GM23338 (cell line): Measurements from ENCODE around the gene FBXL19.

Source experiments
- CREB1 ChIP-seq: fragments of 250-450 bp; sonication (Bioruptor Pico); IDR thresholded peaks from 2 replicates; pipeline ENCODE4 v1.5.0; 2020; ENCODE audit warnings: low read depth, mild to moderate bottlenecking, moderate library complexity
- EZH2 ChIP-seq: fragments of 200-600 bp; sonication (generic); IDR thresholded peaks from one replicate; pipeline ENCODE4 v1.8.0; 2017; ENCODE audit warnings: antibody characterized with exemption, mild to moderate bottlenecking, low read depth; ENCODE audit not compliant: unreplicated experiment
- EZH2phosphoT487 ChIP-seq: fragments of 200-600 bp; sonication (generic); IDR thresholded peaks from one replicate; pipeline ENCODE4 v1.8.1; 2018; ENCODE audit warnings: antibody characterized with exemption; ENCODE audit not compliant: unreplicated experiment
- NANOG ChIP-seq: IDR thresholded peaks from 2 replicates; pipeline ENCODE4 v1.6.1; 2016; ENCODE audit warnings: antibody characterized with exemption, borderline replicate concordance
- POLR2AphosphoS5 ChIP-seq: IDR thresholded peaks from 2 replicates; pipeline ENCODE4 v1.6.1; 2016; ENCODE audit warnings: antibody characterized with exemption, low read depth
- TF ChIP-seq, protein P1 (sequence below), 2 experiments: fragments of 200-600 bp in 1 of 2; sonication (generic) in 1 of 2; conservative IDR thresholded peaks; 2 replicates each; pipeline versions ENCODE4 v1.5.1 to v1.6.1; 2016 to 2017; ENCODE audit warnings: antibody characterized with exemption in 2 of 2, low read depth in 2 of 2, mild to moderate bottlenecking in 2 of 2, moderate library complexity in 1 of 2
- TF ChIP-seq, protein P2 (sequence below): IDR thresholded peaks from one replicate; pipeline ENCODE4 v1.6.1; 2018; ENCODE audit warnings: antibody characterized with exemption; ENCODE audit not compliant: unreplicated experiment

DNA sequence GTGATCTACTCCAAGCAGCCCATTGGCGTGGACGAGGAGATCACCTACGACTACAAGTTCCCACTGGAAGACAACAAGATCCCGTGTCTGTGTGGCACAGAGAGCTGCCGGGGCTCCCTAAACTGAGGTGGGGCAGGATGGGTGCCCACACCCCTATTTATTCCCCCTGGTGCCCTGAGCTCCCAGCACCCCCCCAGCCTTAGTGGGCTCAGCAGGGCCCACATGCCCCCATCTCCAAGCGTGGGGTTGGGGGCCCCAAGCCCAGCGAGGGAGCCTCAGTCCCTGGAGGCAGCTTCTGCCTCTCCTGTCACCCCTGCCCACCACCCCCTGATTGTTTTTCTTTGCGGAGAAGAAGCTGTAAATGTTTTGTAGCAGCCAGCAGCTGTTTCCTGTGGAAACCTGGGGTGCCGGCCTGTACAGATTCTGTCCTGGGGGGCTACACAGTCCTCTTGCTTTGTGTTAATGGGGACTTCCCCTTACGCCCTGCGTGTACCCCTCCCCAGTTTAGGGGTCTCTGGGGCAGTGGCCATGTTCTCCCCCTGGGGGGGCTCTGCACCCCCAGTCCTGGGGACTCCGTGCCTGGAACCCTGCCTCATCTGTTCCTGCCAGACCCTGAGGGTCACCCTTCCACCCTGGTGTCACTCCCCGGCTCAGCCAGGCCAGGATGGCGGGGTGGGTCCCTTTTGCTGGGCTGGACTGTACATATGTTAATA is 60.7 kb downstream of the FBXL19 start:
- TF ChIP-seq, protein P1, sequence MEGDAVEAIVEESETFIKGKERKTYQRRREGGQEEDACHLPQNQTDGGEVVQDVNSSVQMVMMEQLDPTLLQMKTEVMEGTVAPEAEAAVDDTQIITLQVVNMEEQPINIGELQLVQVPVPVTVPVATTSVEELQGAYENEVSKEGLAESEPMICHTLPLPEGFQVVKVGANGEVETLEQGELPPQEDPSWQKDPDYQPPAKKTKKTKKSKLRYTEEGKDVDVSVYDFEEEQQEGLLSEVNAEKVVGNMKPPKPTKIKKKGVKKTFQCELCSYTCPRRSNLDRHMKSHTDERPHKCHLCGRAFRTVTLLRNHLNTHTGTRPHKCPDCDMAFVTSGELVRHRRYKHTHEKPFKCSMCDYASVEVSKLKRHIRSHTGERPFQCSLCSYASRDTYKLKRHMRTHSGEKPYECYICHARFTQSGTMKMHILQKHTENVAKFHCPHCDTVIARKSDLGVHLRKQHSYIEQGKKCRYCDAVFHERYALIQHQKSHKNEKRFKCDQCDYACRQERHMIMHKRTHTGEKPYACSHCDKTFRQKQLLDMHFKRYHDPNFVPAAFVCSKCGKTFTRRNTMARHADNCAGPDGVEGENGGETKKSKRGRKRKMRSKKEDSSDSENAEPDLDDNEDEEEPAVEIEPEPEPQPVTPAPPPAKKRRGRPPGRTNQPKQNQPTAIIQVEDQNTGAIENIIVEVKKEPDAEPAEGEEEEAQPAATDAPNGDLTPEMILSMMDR (conservative IDR thresholded peaks at IDR 0.05; ENCODE audit: low read depth in 2 of 2), result no peak
- no peak for TF ChIP-seq EZH2
- TF ChIP-seq CREB1 (CRISPR knock-in tag), result no peak
- TF ChIP-seq, protein P2, sequence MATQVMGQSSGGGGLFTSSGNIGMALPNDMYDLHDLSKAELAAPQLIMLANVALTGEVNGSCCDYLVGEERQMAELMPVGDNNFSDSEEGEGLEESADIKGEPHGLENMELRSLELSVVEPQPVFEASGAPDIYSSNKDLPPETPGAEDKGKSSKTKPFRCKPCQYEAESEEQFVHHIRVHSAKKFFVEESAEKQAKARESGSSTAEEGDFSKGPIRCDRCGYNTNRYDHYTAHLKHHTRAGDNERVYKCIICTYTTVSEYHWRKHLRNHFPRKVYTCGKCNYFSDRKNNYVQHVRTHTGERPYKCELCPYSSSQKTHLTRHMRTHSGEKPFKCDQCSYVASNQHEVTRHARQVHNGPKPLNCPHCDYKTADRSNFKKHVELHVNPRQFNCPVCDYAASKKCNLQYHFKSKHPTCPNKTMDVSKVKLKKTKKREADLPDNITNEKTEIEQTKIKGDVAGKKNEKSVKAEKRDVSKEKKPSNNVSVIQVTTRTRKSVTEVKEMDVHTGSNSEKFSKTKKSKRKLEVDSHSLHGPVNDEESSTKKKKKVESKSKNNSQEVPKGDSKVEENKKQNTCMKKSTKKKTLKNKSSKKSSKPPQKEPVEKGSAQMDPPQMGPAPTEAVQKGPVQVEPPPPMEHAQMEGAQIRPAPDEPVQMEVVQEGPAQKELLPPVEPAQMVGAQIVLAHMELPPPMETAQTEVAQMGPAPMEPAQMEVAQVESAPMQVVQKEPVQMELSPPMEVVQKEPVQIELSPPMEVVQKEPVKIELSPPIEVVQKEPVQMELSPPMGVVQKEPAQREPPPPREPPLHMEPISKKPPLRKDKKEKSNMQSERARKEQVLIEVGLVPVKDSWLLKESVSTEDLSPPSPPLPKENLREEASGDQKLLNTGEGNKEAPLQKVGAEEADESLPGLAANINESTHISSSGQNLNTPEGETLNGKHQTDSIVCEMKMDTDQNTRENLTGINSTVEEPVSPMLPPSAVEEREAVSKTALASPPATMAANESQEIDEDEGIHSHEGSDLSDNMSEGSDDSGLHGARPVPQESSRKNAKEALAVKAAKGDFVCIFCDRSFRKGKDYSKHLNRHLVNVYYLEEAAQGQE, result no peak
- TF ChIP-seq EZH2phosphoT487, result no peak
- no peak for TF ChIP-seq POLR2AphosphoS5
- TF ChIP-seq NANOG, result no peak
